Medulla oblongata (tissue), 1 donor: ENCODE results near the gene DGKA.
"Not testable (repeated sequence)": the region's sequence is repeated elsewhere in the genome, so short reads cannot be mapped to it uniquely, and the experiment has no call there.

ENCODE experiments used
- DNase-seq: peaks from one replicate; pipeline ENCODE4 v3.0.0-alpha.2; 2015; ENCODE audit errors: extremely low spot score

DGKA gene

GRCh38 chr12:55966408-55967281 is 35.7 kb downstream of the DGKA start, which contains the start of gene CDK2:
Gene CDK2 (plus strand): TSS chr12:55966830. CDS start chr12:55967009, 179 bp downstream.
- DNase-seq: peak; percentile 91

GRCh38 chr12:55969356-55969755 is 38.4 kb downstream of the DGKA start:
- no peak for DNase-seq

GRCh38 chr12:55970775-55971174 is 39.8 kb downstream of the DGKA start:
- no peak for DNase-seq

GRCh38 chr12:55972042-55972441 is 41.1 kb downstream of the DGKA start:
- DNase-seq: no peak

- DNase-seq: no peak
Measured at GRCh38 chr12:55972456-55972855, 41.5 kb downstream of the DGKA start.

- no peak for DNase-seq
Measured at GRCh38 chr12:55972911-55973598, 42.1 kb downstream of the DGKA start.

- DNase-seq: peak; percentile 100
Measured at GRCh38 chr12:55973599-55974307, 42.8 kb downstream of the DGKA start, which contains the start of gene RAB5B. Gene RAB5B (plus strand): TSS chr12:55974078. CDS start chr12:55986961, 12,883 bp downstream.

GRCh38 chr12:55974308-55974730 is 43.4 kb downstream of the DGKA start:
- peak; percentile 25 for DNase-seq

GRCh38 chr12:55978393-55978792 is 47.4 kb downstream of the DGKA start:
- no peak for DNase-seq

GRCh38 chr12:55979069-55979468 is 48.1 kb downstream of the DGKA start:
- no peak for DNase-seq

GRCh38 chr12:55981882-55982281 is 50.9 kb downstream of the DGKA start:
- DNase-seq: not testable (repeated sequence)

- DNase-seq: no peak
Measured at GRCh38 chr12:55982319-55982936, 51.5 kb downstream of the DGKA start.

GRCh38 chr12:55983232-55983842 is 52.4 kb downstream of the DGKA start:
- no peak for DNase-seq

GRCh38 chr12:55984861-55985260 is 53.9 kb downstream of the DGKA start:
- no peak for DNase-seq

- DNase-seq: no peak
Measured at GRCh38 chr12:55985341-55985740, 54.4 kb downstream of the DGKA start.

- not testable (repeated sequence) for DNase-seq
Measured at GRCh38 chr12:55985976-55986375, 55.0 kb downstream of the DGKA start.

- DNase-seq: no peak
Measured at GRCh38 chr12:55991110-55991509, 60.1 kb downstream of the DGKA start.

- DNase-seq: no peak
Measured at GRCh38 chr12:55993230-55993853, 62.4 kb downstream of the DGKA start.

- DNase-seq: no peak
Measured at GRCh38 chr12:55995366-55995765, 64.4 kb downstream of the DGKA start.

GRCh38 chr12:55996201-55996714 is 65.3 kb downstream of the DGKA start:
- peak; percentile 83 for DNase-seq
